GM23248 (cell line): ENCODE measurements around the gene TSPAN9. TPM values are rescaled to one million over a fixed set of nuclear protein-coding genes. Genes with fewer than 3 reads are reported as not detected.

ENCODE experiments used
- DNase-seq: peaks from one replicate; pipeline ENCODE4 v3.0.0-alpha.2; 2015
- H2AFZ ChIP-seq: fragments of 200-600 bp; sonication (generic); 2 replicates; pipeline ENCODE4 v1.6.1; 2016; ENCODE audit warnings: antibody characterized with exemption
- H3F3A ChIP-seq: fragments of 200-600 bp; sonication (generic); 2 replicates; pipeline ENCODE4 v1.6.1; 2016; ENCODE audit warnings: mild to moderate bottlenecking, antibody characterized with exemption, mixed run types; ENCODE audit not compliant: insufficient read depth
- H3K27ac ChIP-seq: fragments of 200-600 bp; sonication (generic); 2 replicates; pipeline ENCODE4 v1.5.1; 2016; ENCODE audit warnings: mild to moderate bottlenecking
- H3K27me3 ChIP-seq: fragments of 200-600 bp; sonication (generic); replicated peaks from 2 replicates; pipeline ENCODE4 v1.6.1; 2016; ENCODE audit warnings: mild to moderate bottlenecking; ENCODE audit not compliant: insufficient read depth
- H3K36me3 ChIP-seq: fragments of 200-600 bp; sonication (generic); 2 replicates; pipeline ENCODE4 v1.6.1; 2016; ENCODE audit warnings: low read depth, mild to moderate bottlenecking
- H3K4me1 ChIP-seq: fragments of 200-600 bp; sonication (generic); 2 replicates; pipeline ENCODE4 v1.6.1; 2016; ENCODE audit warnings: mild to moderate bottlenecking; ENCODE audit not compliant: insufficient read depth
- H3K4me2 ChIP-seq: fragments of 200-600 bp; sonication (generic); one replicate; pipeline ENCODE4 v1.6.1; 2016; ENCODE audit warnings: mild to moderate bottlenecking; ENCODE audit not compliant: unreplicated experiment
- H3K4me3 ChIP-seq: fragments of 200-600 bp; sonication (generic); 2 replicates; pipeline ENCODE4 v1.5.1; 2016; ENCODE audit warnings: mild to moderate bottlenecking
- H3K79me2 ChIP-seq: fragments of 200-600 bp; sonication (generic); 2 replicates; pipeline ENCODE4 v1.6.1; 2016; ENCODE audit warnings: mild to moderate bottlenecking; ENCODE audit not compliant: insufficient read depth
- H3K9ac ChIP-seq: fragments of 200-600 bp; sonication (generic); 2 replicates; pipeline ENCODE4 v1.6.1; 2016; ENCODE audit warnings: mild to moderate bottlenecking
- H3K9me2 ChIP-seq: fragments of 200-600 bp; sonication (generic); 2 replicates; pipeline ENCODE4 v1.6.1; 2016; ENCODE audit warnings: mixed run types, mild to moderate bottlenecking, moderate library complexity; ENCODE audit not compliant: insufficient read depth
- H3K9me3 ChIP-seq: fragments of 200-600 bp; sonication (generic); one replicate; pipeline ENCODE4 v1.6.1; 2017; ENCODE audit warnings: low read depth
- H4K20me1 ChIP-seq: fragments of 200-600 bp; sonication (generic); 2 replicates; pipeline ENCODE4 v1.6.0; 2016; ENCODE audit not compliant: insufficient read depth
- EZH2 ChIP-seq: fragments of 200-600 bp; sonication (generic); IDR thresholded peaks from 2 replicates; pipeline ENCODE4 v1.6.1; 2018; ENCODE audit warnings: antibody characterized with exemption, mild to moderate bottlenecking; ENCODE audit not compliant: insufficient read depth, poor library complexity, severe bottlenecking
- EZH2phosphoT487 ChIP-seq: fragments of 200-600 bp; sonication (generic); IDR thresholded peaks from 2 replicates; pipeline ENCODE4 v1.6.1; 2018; ENCODE audit warnings: antibody characterized with exemption, moderate library complexity, mild to moderate bottlenecking, low read depth; ENCODE audit not compliant: insufficient read depth
- WGBS, 2 experiments: methylation state at CpG; one replicate each; pipeline ENCODE4 v1.1.6; 2015 to 2017; ENCODE audit warnings: low lambda C conversion rate in 2 of 2, low coverage in 1 of 2; ENCODE audit errors: missing lambda C conversion rate in 2 of 2; 5-methylcytosine and 5-hydroxymethylcytosine counted together
- in situ Hi-C: fragments of 300-500 bp; cut with MboI; formaldehyde crosslinking; loops from 2 replicates; pipeline ENCODE4 v1.15.0; 2020
- polyA plus RNA-seq: library from polyadenylated mRNA; unstranded; fragments of >200 nt; fragmentation: Nextera tagmentation; extraction: Ambion mirVana; gene quantifications from 2 replicates; pipeline ENCODE4 v1.2.1, GENCODE V29; 2016
- total RNA-seq: library from RNA; depleted of rRNA; stranded (reverse); fragments of >200 nt; shearing (Covaris generic); gene quantifications from 2 replicates; pipeline ENCODE4 v1.2.3, GENCODE V29; 2014

Gene TSPAN9
- total and polyA plus RNA-seq, 2 experiments from 2014 or later, result 9.5 to 14.4 TPM

GRCh38 chr12:3040026-3040656, 37.0 kb upstream of the TSPAN9 start:
- H4K20me1 ChIP-seq, result no peaks in the 10 kb centered on the region
- no peak overlapping the region for H3K4me3 ChIP-seq
- no peaks in the 10 kb centered on the region for H3K9me2 ChIP-seq
- no peaks in the 10 kb centered on the region for H3K9me3 ChIP-seq
- no peaks in the 10 kb centered on the region for H3K27me3 ChIP-seq
- no peak overlapping the region for H2AFZ ChIP-seq
- in situ Hi-C loops, result no loop called here
- no peaks in the 10 kb centered on the region for H3F3A ChIP-seq
- no peak overlapping the region for H3K27ac ChIP-seq
- H3K9ac ChIP-seq, result no peak overlapping the region
- H3K79me2 ChIP-seq, result no peaks in the 10 kb centered on the region
- H3K4me2 ChIP-seq, result no peak overlapping the region
- no peak for DNase-seq
- no peaks in the 10 kb centered on the region for H3K4me1 ChIP-seq
- no peak for TF ChIP-seq EZH2phosphoT487
- WGBS, 2 experiments, result 90 to 93% methylated on average over 11 to 15 of the region's 15 CpGs
- no peaks in the 10 kb centered on the region for H3K36me3 ChIP-seq

DNA sequence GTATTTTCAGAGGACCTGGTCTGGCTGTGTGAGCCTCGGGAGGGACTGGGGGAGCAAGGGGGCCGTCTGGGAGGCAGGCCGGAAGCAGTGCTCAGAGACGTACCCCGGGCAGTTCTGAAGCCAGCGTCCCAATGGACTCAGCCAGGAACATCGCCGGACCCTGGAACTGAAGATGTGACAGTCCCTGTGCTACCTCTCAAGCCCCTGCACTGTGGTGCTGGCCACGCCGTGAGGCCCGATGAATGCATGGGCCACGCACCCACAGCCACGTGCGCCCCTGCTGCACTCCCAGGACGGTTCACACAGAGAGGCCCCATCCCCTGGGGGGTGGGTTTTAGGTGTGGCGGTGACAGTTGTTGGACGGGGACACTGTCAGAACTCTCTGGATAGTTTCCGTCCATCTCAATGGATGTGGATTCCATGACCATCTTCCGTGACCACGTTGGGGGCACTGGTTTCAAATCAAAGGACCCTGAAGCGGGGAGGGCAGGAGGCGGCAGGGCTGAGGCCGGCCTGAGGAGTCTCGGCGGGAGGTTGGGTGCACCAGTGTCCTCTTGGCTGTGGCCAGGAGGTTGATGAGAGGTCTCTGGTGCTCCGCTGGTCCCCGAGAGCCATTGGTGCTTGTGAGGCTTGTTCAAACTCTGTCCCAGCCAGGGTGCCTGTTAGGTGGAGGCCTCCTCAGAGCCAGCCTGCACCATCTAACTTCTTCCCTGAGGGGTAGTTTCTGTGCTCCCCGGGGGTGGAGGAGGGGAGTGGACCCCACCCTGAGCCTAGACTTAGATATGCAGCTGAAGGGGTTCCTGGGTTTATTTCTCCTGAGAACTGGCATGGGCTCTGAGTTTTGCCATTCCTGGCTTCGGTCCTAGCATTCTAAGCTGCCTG, 36.3 kb upstream of the TSPAN9 start:
- DNase-seq, result no peak
- no peak overlapping the region for H3K4me3 ChIP-seq
- no peak overlapping the region for H3K4me2 ChIP-seq

GRCh38 chr12:3041558-3042164, 35.5 kb upstream of the TSPAN9 start:
- H4K20me1 ChIP-seq, result no peaks in the 10 kb centered on the region
- peak; percentile 82 for DNase-seq

More for the DNA sequence above, 36.3 kb upstream of the TSPAN9 start:
- 85 to 88% methylated on average over 28 to 29 of the region's 29 CpGs for WGBS, 2 experiments
- Histone ChIP-seq H3K36me3 (no peaks in the 10 kb centered on the region), H3K9me3 (no peaks in the 10 kb centered on the region), H3K27me3 (no peaks in the 10 kb centered on the region), H3K79me2 (no peaks in the 10 kb centered on the region), H3K9ac (no peak overlapping the region), H3K4me1 (no peaks in the 10 kb centered on the region), H3K27ac (no peak overlapping the region), H4K20me1 (no peaks in the 10 kb centered on the region), H2AFZ (no peak overlapping the region), H3F3A (no peaks in the 10 kb centered on the region), H3K9me2 (no peaks in the 10 kb centered on the region)
- TF ChIP-seq EZH2, result no peak
- TF ChIP-seq EZH2phosphoT487, result no peak
- in situ Hi-C loops, result no loop called here

DNA sequence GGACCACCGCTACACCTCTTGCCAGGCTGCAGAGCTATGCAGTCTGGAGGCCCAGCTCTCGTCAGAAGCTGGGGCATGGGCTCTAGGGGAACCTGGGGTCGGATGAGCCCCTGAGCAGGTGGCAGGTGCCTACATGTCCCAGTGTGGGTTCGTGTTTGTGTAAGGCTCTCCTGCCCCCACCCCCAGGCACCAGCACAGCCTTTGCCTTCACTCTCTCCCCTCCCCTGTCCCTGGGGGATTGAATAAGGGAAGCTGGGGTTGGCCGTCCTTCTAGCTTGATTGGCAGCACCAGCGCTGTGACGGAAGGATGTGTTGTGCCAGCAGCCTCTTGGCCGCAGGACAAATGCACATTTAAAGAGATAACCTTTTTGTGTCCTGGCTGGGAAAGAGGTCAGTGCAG, 34.8 kb upstream of the TSPAN9 start:
- Histone ChIP-seq H3K9ac (no peak overlapping the region), H3K79me2 (no peaks in the 10 kb centered on the region), H3K36me3 (no peaks in the 10 kb centered on the region), H2AFZ (no peak overlapping the region), H3K4me1 (no peaks in the 10 kb centered on the region), H3K4me2 (no peak overlapping the region), H3F3A (no peaks in the 10 kb centered on the region), H4K20me1 (no peaks in the 10 kb centered on the region), H3K9me3 (no peaks in the 10 kb centered on the region), H3K27me3 (no peaks in the 10 kb centered on the region), H3K27ac (no peak overlapping the region), H3K4me3 (no peak overlapping the region), H3K9me2 (no peaks in the 10 kb centered on the region)
- WGBS, 2 experiments, result 65 to 72% methylated on average over 8 of the region's 8 CpGs
- in situ Hi-C loops, result no loop called here
- TF ChIP-seq EZH2phosphoT487 (no peak), EZH2 (no peak)
- DNase-seq, result no peak

More at GRCh38 chr12:3041558-3042164, 35.5 kb upstream of the TSPAN9 start:
- no peaks in the 10 kb centered on the region for H3F3A ChIP-seq
- no peaks in the 10 kb centered on the region for H3K36me3 ChIP-seq
- TF ChIP-seq EZH2phosphoT487, result no peak
- TF ChIP-seq EZH2, result no peak
- H3K4me3 ChIP-seq, result no peak overlapping the region
- no peak overlapping the region for H2AFZ ChIP-seq
- no peaks in the 10 kb centered on the region for H3K79me2 ChIP-seq
- H3K4me1 ChIP-seq, result no peaks in the 10 kb centered on the region
- in situ Hi-C loops, result no loop called here
- no peak overlapping the region for H3K4me2 ChIP-seq
- 52 to 57% methylated on average over 11 of the region's 11 CpGs for WGBS, 2 experiments
- H3K27me3 ChIP-seq, result no peaks in the 10 kb centered on the region
- H3K9me2 ChIP-seq, result no peaks in the 10 kb centered on the region
- H3K27ac ChIP-seq, result no peak overlapping the region
- H3K9ac ChIP-seq, result no peak overlapping the region
- H3K9me3 ChIP-seq, result no peaks in the 10 kb centered on the region
